Naive thymus-derived CD4-positive, alpha-beta T cell (primary cell): ENCODE measurements around the gene LRP3. TPM values are rescaled to one million over a fixed set of nuclear protein-coding genes. Genes with fewer than 3 reads are reported as not detected.

ENCODE experiments used
- ATAC-seq: fragments of 150-1000 bp; cut with Tn5 transposase; 2 replicates; pipeline ENCODE4 v1.10.0; 2021; ENCODE audit warnings: mild to moderate bottlenecking, moderate library complexity
- CTCF ChIA-PET: fragments of 350-600 bp; sonication (Branson Sonifier 250); formaldehyde crosslinking; loops from one replicate; lab custom pipeline; 2021; ENCODE audit warnings: antibody characterized with exemption; lab: Charles Lee
- POLR2A ChIA-PET: fragments of 350-600 bp; sonication (Branson Sonifier 250); formaldehyde crosslinking; loops from one replicate; lab custom pipeline; 2021; ENCODE audit warnings: antibody characterized with exemption, inconsistent platforms; lab: Charles Lee
- DNase-seq, 9 donors: peaks; one replicate each; pipeline versions ENCODE4 v3.0.0 to v3.0.0-alpha.2; 2020 to 2022; ENCODE audit warnings: mixed read lengths in 1 of 9
- H3K27ac ChIP-seq: one replicate; pipeline ENCODE4 v1.7.0; 2013; ENCODE audit warnings: mild to moderate bottlenecking, low read depth, low read length, moderate library complexity
- H3K27me3 ChIP-seq, 2 donors: one replicate each; pipeline ENCODE4 v1.7.0; 2013; ENCODE audit warnings: low read length in 2 of 2, mild to moderate bottlenecking in 2 of 2, moderate library complexity in 2 of 2; ENCODE audit not compliant: control insufficient read depth in 2 of 2, insufficient read depth in 2 of 2
- H3K36me3 ChIP-seq, 3 experiments: 1 replicate in 2 of 3; 2 replicates in 1 of 3; pipeline ENCODE4 v1.7.0; 2013; ENCODE audit warnings: low read length in 3 of 3, mild to moderate bottlenecking in 3 of 3, moderate library complexity in 1 of 3; ENCODE audit not compliant: insufficient read depth in 3 of 3, control insufficient read depth in 2 of 3
- H3K4me1 ChIP-seq, 2 donors: one replicate each; pipeline ENCODE4 v1.7.0; 2013; ENCODE audit warnings: low read length in 2 of 2, mild to moderate bottlenecking in 2 of 2, moderate library complexity in 1 of 2; ENCODE audit not compliant: control insufficient read depth in 2 of 2, insufficient read depth in 2 of 2
- H3K4me3 ChIP-seq: 2 replicates; pipeline ENCODE4 v1.7.0; 2013; ENCODE audit warnings: mild to moderate bottlenecking, low read length
- H3K9me3 ChIP-seq, 3 experiments: 1 replicate in 2 of 3; 2 replicates in 1 of 3; pipeline ENCODE4 v1.7.0; 2013; ENCODE audit warnings: low read length in 3 of 3; ENCODE audit not compliant: control insufficient read depth in 2 of 3
- H3K27ac Mint-ChIP-seq, 9 donors: one replicate each; pipeline ENCODE4 v1.8.0; 2020 to 2022; ENCODE audit warnings: mixed read lengths in 9 of 9, mild to moderate bottlenecking in 8 of 9, moderate library complexity in 5 of 9, inconsistent platforms in 2 of 9
- H3K27me3 Mint-ChIP-seq, 5 donors: one replicate each; pipeline ENCODE4 v1.8.0; 2021 to 2022; ENCODE audit warnings: mixed read lengths in 5 of 5, mild to moderate bottlenecking in 1 of 5
- H3K36me3 Mint-ChIP-seq, 5 donors: one replicate each; pipeline ENCODE4 v1.8.0; 2020 to 2022; ENCODE audit warnings: mixed read lengths in 5 of 5, mild to moderate bottlenecking in 3 of 5, inconsistent platforms in 1 of 5
- H3K4me1 Mint-ChIP-seq, 7 donors: one replicate each; pipeline ENCODE4 v1.8.0; 2020 to 2022; ENCODE audit warnings: mixed read lengths in 7 of 7, mild to moderate bottlenecking in 3 of 7, inconsistent platforms in 1 of 7
- H3K4me3 Mint-ChIP-seq, 10 donors: one replicate each; pipeline ENCODE4 v1.8.0; 2020 to 2022; ENCODE audit warnings: mild to moderate bottlenecking in 10 of 10, mixed read lengths in 10 of 10, moderate library complexity in 6 of 10, inconsistent platforms in 2 of 10
- H3K9me3 Mint-ChIP-seq, 11 donors: one replicate each; pipeline ENCODE4 v1.8.0; 2020 to 2022; ENCODE audit warnings: mixed read lengths in 11 of 11, mild to moderate bottlenecking in 4 of 11, inconsistent platforms in 1 of 11, moderate library complexity in 1 of 11
- intact Hi-C, 2 donors: fragments of 100-400 bp; cut with micrococcal nuclease; formaldehyde crosslinking; loops; one replicate each; pipeline ENCODE4 v1.15.1; 2023
- polyA plus RNA-seq, 2 donors: library from polyadenylated mRNA; unstranded; fragments of 300-500 nt; fragmentation: Illumina TruSeq; gene quantifications; one replicate each; pipeline ENCODE4 v1.2.3, GENCODE V29; 2021
- total RNA-seq, 6 experiments: library from RNA in 5 of 6; stranded (reverse) in 5 of 6; gene quantifications; 1 replicate in 5 of 6; 2 replicates in 1 of 6; pipeline ENCODE4 v1.2.3 and lab custom pipeline; 2021 to 2026

LRP3 gene
- total and polyA plus RNA-seq, 7 experiments from 2014 or later, result 0.34 to 2.6 (median 0.40) TPM; not detected in 3

DNA sequence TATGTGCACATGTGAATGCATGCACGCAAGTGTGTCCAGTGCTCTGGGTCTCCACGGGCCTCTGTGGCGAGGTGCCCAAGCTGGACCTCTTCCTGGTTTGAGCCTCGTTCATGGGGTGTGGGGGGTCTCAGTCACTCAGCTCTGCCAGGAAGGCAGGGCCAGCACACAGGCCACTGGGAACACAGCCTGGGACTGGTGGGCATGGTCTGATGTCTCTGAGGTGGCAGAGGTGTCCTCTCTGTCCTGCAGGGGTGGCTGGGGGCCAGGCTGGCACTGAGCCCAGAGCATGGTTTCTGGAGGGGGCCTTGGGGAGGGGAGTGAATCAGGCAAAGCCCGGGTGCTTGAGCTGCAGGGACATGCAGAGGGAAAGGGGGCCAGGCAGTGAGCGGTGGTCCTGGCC, 9.4 kb downstream of the LRP3 start:
- intact Hi-C loops, result no loop called here
- H3K27ac Mint-ChIP-seq, result no peak overlapping the region
- no peak overlapping the region for H3K4me3 ChIP-seq
- H3K9me3 ChIP-seq, result no peaks in the 10 kb centered on the region
- H3K27ac ChIP-seq, result no peak overlapping the region
- POLR2A ChIA-PET, result no interaction called here
- no peak overlapping the region for H3K4me3 Mint-ChIP-seq
- no peaks in the 10 kb centered on the region for H3K27me3 ChIP-seq
- H3K36me3 Mint-ChIP-seq, result no peaks in the 10 kb centered on the region
- H3K9me3 Mint-ChIP-seq, result peaks cover 0 to 3% (median 0%) of the 10 kb centered on the region in 11 donors
- H3K27me3 Mint-ChIP-seq, result peaks cover 0 to 5% (median 0%) of the 10 kb centered on the region in 5 donors
- no peaks in the 10 kb centered on the region for H3K36me3 ChIP-seq
- H3K4me1 ChIP-seq, result no peaks in the 10 kb centered on the region
- H3K4me1 Mint-ChIP-seq, result no peaks in the 10 kb centered on the region
- DNase-seq, result no peak
- ATAC-seq, result no peak
- CTCF ChIA-PET, result interaction anchor here (0.6 kb wide), 1 partner anchor 2000 kb away, joined by 3 read pairs; no protein-coding TSS in a partner anchor

DNA sequence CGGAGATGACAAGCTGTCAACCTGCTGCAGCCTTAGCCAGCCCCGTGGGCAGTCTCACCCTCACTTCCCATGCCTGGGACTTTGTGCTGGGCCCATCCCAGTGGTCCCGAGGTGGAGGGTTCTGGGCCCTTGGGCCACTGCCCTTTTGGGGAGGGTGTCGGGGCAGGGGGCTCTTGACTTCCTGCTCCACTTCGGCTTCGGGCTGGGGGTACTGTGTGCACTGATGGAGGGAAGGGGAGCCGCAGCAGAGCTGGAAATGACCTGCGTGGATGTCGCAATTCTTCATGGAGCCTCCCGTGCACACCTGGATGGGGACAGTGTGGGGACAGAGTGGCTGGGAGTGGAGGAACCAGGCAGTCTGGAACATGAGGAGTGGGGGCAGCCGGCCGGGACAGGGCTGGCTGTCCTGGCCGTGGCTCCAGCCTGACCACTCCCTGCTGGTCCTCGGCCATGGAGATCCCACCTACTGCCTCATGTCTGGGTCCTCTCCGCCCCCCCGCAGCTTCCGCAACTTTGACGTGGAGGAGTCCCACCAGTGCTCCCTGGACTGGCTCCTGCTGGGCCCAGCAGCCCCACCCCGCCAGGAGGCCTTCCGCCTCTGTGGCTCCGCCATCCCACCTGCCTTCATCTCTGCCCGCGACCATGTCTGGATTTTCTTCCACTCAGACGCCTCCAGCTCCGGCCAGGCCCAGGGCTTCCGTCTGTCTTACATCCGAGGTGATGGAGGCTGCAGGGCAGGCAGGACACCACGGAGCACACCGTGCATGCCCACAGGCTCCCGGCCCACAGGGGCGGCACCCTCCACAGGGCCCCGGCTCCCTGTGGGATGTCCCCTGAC, 10.2 kb downstream of the LRP3 start:
- peaks cover 0 to 3% (median 0%) of the 10 kb centered on the region in 11 donors for H3K9me3 Mint-ChIP-seq
- no peak overlapping the region for H3K4me3 ChIP-seq
- no peak overlapping the region for H3K27ac Mint-ChIP-seq
- DNase-seq, result no peak
- no peak overlapping the region for H3K27ac ChIP-seq
- ChIA-PET CTCF (no interaction called here), POLR2A (no interaction called here)
- no peaks in the 10 kb centered on the region for H3K36me3 ChIP-seq
- no peaks in the 10 kb centered on the region for H3K4me1 Mint-ChIP-seq
- no peaks in the 10 kb centered on the region for H3K36me3 Mint-ChIP-seq
- H3K27me3 Mint-ChIP-seq, result no peaks in the 10 kb centered on the region
- intact Hi-C loops, result no loop called here
- H3K4me1 ChIP-seq, result no peaks in the 10 kb centered on the region
- no peak for ATAC-seq
- no peaks in the 10 kb centered on the region for H3K9me3 ChIP-seq
- H3K4me3 Mint-ChIP-seq, result no peak overlapping the region
- H3K27me3 ChIP-seq, result no peaks in the 10 kb centered on the region

DNA sequence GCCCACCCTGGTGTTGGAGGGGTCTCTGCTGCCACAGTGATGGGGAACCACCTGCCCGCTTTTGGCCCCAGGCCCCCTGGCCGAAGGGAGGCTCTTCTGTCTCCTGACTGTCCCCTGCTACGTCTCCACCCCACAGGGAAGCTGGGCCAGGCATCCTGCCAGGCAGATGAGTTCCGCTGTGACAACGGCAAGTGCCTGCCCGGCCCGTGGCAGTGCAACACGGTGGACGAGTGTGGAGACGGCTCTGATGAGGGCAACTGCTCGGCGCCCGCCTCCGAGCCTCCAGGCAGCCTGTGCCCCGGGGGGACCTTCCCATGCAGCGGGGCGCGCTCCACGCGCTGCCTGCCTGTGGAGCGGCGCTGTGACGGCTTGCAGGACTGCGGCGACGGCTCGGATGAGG, 11.0 kb downstream of the LRP3 start:
- no peak overlapping the region for H3K4me3 ChIP-seq
- H3K36me3 ChIP-seq, result no peaks in the 10 kb centered on the region
- intact Hi-C loops, result no loop called here
- no peaks in the 10 kb centered on the region for H3K4me1 Mint-ChIP-seq
- peaks cover 0 to 3% (median 0%) of the 10 kb centered on the region in 11 donors for H3K9me3 Mint-ChIP-seq
- ChIA-PET CTCF (no interaction called here), POLR2A (no interaction called here)
- H3K4me1 ChIP-seq, result no peaks in the 10 kb centered on the region
- ATAC-seq (no peak), DNase-seq (no peak)
- no peak overlapping the region for H3K27ac ChIP-seq
- H3K9me3 ChIP-seq, result no peaks in the 10 kb centered on the region
- H3K36me3 Mint-ChIP-seq, result no peaks in the 10 kb centered on the region
- H3K4me3 Mint-ChIP-seq, result no peak overlapping the region
- H3K27me3 ChIP-seq, result no peaks in the 10 kb centered on the region
- no peaks in the 10 kb centered on the region for H3K27me3 Mint-ChIP-seq
- H3K27ac Mint-ChIP-seq, result no peak overlapping the region

DNA sequence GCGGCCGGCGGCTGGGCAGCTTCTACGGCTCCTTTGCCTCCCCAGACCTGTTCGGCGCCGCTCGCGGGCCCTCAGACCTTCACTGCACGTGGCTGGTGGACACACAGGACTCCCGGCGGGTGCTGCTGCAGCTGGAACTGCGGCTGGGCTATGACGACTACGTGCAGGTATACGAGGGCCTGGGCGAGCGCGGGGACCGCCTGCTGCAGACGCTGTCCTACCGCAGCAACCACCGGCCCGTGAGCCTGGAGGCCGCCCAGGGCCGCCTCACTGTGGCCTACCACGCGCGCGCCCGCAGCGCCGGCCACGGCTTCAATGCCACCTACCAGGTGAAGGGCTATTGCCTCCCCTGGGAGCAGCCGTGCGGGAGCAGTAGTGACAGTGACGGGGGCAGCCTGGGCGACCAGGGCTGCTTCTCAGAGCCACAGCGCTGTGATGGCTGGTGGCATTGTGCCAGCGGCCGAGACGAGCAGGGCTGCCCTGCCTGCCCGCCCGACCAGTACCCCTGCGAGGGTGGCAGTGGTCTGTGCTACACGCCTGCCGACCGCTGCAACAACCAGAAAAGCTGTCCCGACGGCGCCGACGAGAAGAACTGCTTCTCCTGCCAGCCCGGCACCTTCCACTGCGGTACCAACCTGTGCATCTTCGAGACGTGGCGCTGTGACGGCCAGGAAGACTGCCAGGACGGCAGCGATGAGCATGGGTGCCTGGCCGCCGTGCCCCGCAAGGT, 11.6 kb downstream of the LRP3 start:
- peaks cover 0 to 3% (median 0%) of the 10 kb centered on the region in 11 donors for H3K9me3 Mint-ChIP-seq
- H3K27me3 ChIP-seq, result no peaks in the 10 kb centered on the region
- intact Hi-C loops, result no loop called here
- H3K4me3 ChIP-seq, result no peak overlapping the region
- ATAC-seq (no peak), DNase-seq (no peak)
- no peaks in the 10 kb centered on the region for H3K27me3 Mint-ChIP-seq
- H3K27ac ChIP-seq, result no peak overlapping the region
- H3K4me3 Mint-ChIP-seq, result no peak overlapping the region
- POLR2A ChIA-PET, result no interaction called here
- H3K9me3 ChIP-seq, result no peaks in the 10 kb centered on the region
- H3K27ac Mint-ChIP-seq, result no peak overlapping the region
- H3K4me1 Mint-ChIP-seq, result no peaks in the 10 kb centered on the region
- H3K36me3 Mint-ChIP-seq, result no peaks in the 10 kb centered on the region
- no peaks in the 10 kb centered on the region for H3K36me3 ChIP-seq
- CTCF ChIA-PET, result no interaction called here
- no peaks in the 10 kb centered on the region for H3K4me1 ChIP-seq

DNA sequence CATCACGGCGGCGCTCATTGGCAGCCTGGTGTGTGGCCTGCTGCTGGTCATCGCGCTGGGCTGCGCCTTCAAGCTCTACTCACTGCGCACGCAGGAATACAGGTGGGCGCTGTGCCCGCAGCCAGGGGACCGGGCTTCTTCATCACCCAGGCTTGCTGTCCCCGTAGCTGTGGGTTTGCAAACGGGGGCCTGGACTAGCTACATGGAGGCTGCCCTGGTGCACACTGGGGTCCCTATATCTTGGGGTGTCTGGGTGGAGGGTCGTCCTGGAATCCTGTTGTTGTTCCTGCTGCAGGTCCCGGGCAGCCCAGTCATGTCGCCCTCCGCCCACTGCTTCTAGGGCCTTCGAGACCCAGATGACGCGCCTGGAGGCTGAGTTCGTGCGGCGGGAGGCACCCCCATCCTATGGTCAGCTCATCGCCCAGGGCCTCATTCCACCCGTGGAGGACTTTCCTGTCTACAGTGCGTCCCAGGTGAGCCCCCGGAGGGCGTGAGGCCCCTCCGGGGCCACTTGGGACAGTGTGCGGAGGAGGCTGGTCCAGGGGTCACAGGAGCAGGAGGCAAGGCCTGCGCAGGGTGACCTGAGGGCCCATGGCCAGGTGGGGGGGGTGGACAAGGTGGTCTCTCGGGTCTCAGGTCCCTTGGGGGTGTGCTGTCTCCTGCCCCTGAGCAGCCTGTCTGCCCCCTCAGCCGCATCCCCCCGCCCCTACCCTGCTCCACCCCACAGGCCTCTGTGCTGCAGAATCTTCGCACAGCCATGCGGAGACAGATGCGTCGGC, 12.3 kb downstream of the LRP3 start:
- no peak overlapping the region for H3K4me3 ChIP-seq
- ChIA-PET CTCF (no interaction called here), POLR2A (no interaction called here)
- Mint-ChIP-seq H3K36me3 (no peaks in the 10 kb centered on the region), H3K4me1 (no peaks in the 10 kb centered on the region), H3K9me3 (peaks cover 0 to 4% (median 0%) of the 10 kb centered on the region in 11 donors), H3K4me3 (no peak overlapping the region), H3K27ac (no peak overlapping the region), H3K27me3 (no peaks in the 10 kb centered on the region)
- H3K9me3 ChIP-seq, result no peaks in the 10 kb centered on the region
- H3K4me1 ChIP-seq, result no peaks in the 10 kb centered on the region
- H3K27ac ChIP-seq, result no peak overlapping the region
- no peaks in the 10 kb centered on the region for H3K27me3 ChIP-seq
- intact Hi-C loops, result no loop called here
- DNase-seq (no peak), ATAC-seq (no peak)
- H3K36me3 ChIP-seq, result no peaks in the 10 kb centered on the region

DNA sequence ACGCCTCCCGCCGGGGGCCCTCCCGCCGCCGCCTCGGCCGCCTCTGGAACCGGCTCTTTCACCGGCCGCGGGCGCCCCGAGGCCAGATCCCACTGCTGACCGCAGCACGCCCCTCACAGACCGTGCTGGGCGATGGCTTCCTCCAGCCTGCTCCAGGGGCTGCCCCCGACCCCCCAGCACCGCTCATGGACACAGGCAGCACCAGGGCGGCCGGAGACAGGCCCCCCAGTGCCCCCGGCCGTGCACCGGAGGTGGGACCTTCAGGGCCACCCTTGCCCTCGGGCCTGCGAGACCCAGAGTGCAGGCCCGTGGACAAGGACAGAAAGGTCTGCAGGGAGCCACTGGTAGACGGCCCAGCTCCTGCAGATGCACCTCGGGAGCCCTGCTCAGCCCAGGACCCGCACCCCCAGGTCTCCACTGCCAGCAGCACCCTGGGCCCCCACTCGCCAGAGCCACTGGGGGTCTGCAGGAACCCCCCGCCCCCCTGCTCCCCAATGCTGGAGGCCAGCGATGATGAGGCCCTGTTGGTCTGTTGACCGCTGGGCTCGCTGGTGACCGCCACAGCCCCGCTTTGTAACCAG, 13.0 kb downstream of the LRP3 start:
- Histone ChIP-seq H3K9me3 (no peaks in the 10 kb centered on the region), H3K27ac (no peak overlapping the region), H3K36me3 (no peaks in the 10 kb centered on the region), H3K4me3 (no peak overlapping the region), H3K4me1 (no peaks in the 10 kb centered on the region), H3K27me3 (no peaks in the 10 kb centered on the region)
- H3K36me3 Mint-ChIP-seq, result no peaks in the 10 kb centered on the region
- H3K4me1 Mint-ChIP-seq, result no peaks in the 10 kb centered on the region
- peaks cover 0 to 4% (median 0%) of the 10 kb centered on the region in 11 donors for H3K9me3 Mint-ChIP-seq
- CTCF ChIA-PET, result no interaction called here
- POLR2A ChIA-PET, result no interaction called here
- DNase-seq (no peak), ATAC-seq (no peak)
- no peaks in the 10 kb centered on the region for H3K27me3 Mint-ChIP-seq
- intact Hi-C loops, result no loop called here
- no peak overlapping the region for H3K4me3 Mint-ChIP-seq
- H3K27ac Mint-ChIP-seq, result no peak overlapping the region
